ENCODE data around the gene MIER3.

MIER3 gene

GRCh38 chr5:56962286-56962685 lies 10.4 kb upstream of the MIER3 start:
- Histone ChIP-seq H3K36me3 (ENCODE audit: control insufficient read depth in 4 of 4, insufficient read depth in 4 of 4, low read length in 3 of 4) (no peaks in the 10 kb centered on the region), H3K27me3 (replicated peaks in 2 of 5; ENCODE audit: control insufficient read depth in 4 of 5, insufficient read depth in 5 of 5, low read length in 4 of 5) (peaks cover 0 to 2% (median 0%) of the 10 kb centered on the region in 5 experiments), H3K27ac (ENCODE audit: insufficient read depth in 1 of 2, low read depth in 1 of 2, low read length in 2 of 2, poor library complexity in 1 of 2, severe bottlenecking in 2 of 2) (no peak overlapping the region), H3K4me3 (ENCODE audit: control insufficient read depth in 1 of 7, extremely low read depth in 1 of 7, insufficient read depth in 4 of 7, low read depth in 2 of 7, low read length in 6 of 7) (no peak overlapping the region), H3K4me1 (ENCODE audit: control extremely low read depth in 1 of 4, control insufficient read depth in 4 of 4, insufficient read depth in 4 of 4, low read length in 3 of 4) (no peaks in the 10 kb centered on the region), H3K9me3 (ENCODE audit: control extremely low read depth in 1 of 5, control insufficient read depth in 4 of 5, insufficient read depth in 2 of 5, low read depth in 1 of 5, low read length in 4 of 5) (no peaks in the 10 kb centered on the region)
- ChIA-PET CTCF (interaction anchor here (1.8 kb wide), 1 partner anchor 12 kb away, joined by 6 read pairs; no protein-coding TSS in a partner anchor), POLR2A (interaction anchor here (1.2 kb wide), 1 partner anchor 13 kb away, joined by 4 read pairs; no protein-coding TSS in a partner anchor)
- peak in 1 of 3 donors; percentile 20 for DNase-seq
- WGBS (ENCODE audit: insufficient coverage): 88% methylated on average over 2 of the region's 2 CpGs

- CTCF ChIA-PET: interaction anchor here (1.8 kb wide), 1 partner anchor 11 kb away, joined by 6 read pairs; no protein-coding TSS in a partner anchor
- no peak overlapping the region for H3K4me3 ChIP-seq (ENCODE audit: control insufficient read depth in 1 of 7, extremely low read depth in 1 of 7, insufficient read depth in 4 of 7, low read depth in 2 of 7, low read length in 6 of 7)
- no peak overlapping the region for H3K27ac ChIP-seq (ENCODE audit: insufficient read depth in 1 of 2, low read depth in 1 of 2, low read length in 2 of 2, poor library complexity in 1 of 2, severe bottlenecking in 2 of 2)
- peaks cover 0 to 2% (median 0%) of the 10 kb centered on the region in 5 experiments for H3K27me3 ChIP-seq (replicated peaks in 2 of 5; ENCODE audit: control insufficient read depth in 4 of 5, insufficient read depth in 5 of 5, low read length in 4 of 5)
- no peaks in the 10 kb centered on the region for H3K36me3 ChIP-seq (ENCODE audit: control insufficient read depth in 4 of 4, insufficient read depth in 4 of 4, low read length in 3 of 4)
- WGBS (ENCODE audit: insufficient coverage): 95% methylated on average over 5 of the region's 6 CpGs
- POLR2A ChIA-PET: interaction anchor here (1.2 kb wide), 1 partner anchor 13 kb away, joined by 4 read pairs; no protein-coding TSS in a partner anchor
- no peaks in the 10 kb centered on the region for H3K9me3 ChIP-seq (ENCODE audit: control extremely low read depth in 1 of 5, control insufficient read depth in 4 of 5, insufficient read depth in 2 of 5, low read depth in 1 of 5, low read length in 4 of 5)
- no peaks in the 10 kb centered on the region for H3K4me1 ChIP-seq (ENCODE audit: control extremely low read depth in 1 of 4, control insufficient read depth in 4 of 4, insufficient read depth in 4 of 4, low read length in 3 of 4)
- no peak for DNase-seq
These were observed 9.8 kb upstream of the MIER3 start for GRCh38 chr5:56961746-56962145.

GRCh38 chr5:56959326-56959725 lies 7.4 kb upstream of the MIER3 start:
- H3K27me3 ChIP-seq (replicated peaks in 2 of 5; ENCODE audit: control insufficient read depth in 4 of 5, insufficient read depth in 5 of 5, low read length in 4 of 5): peaks cover 0 to 2% (median 0%) of the 10 kb centered on the region in 5 experiments
- ChIA-PET POLR2A (no interaction called here), CTCF (no interaction called here)

DNA sequence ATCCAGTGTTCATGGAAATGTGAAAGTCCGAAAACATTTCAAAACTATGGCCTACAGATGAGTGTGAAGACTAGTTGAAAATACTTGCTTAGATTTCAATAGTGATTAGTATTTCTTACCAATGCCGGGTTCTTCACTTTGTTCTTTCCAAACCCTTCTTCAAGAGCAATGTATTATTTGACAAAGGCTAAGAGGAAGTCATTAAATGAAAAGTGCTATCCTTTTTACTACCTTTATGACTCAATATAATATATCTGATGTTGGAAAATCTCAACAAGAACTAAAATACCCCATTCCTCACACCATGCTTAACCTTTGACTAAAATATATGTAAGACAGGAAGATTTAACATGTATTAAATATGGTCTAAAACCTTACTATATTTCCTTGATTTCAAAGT lies 6.7 kb upstream of the MIER3 start:
- no peak overlapping the region for H3K27ac ChIP-seq (ENCODE audit: insufficient read depth in 1 of 2, low read depth in 1 of 2, low read length in 2 of 2, poor library complexity in 1 of 2, severe bottlenecking in 2 of 2)
- H3K9me3 ChIP-seq (ENCODE audit: control extremely low read depth in 1 of 5, control insufficient read depth in 4 of 5, insufficient read depth in 2 of 5, low read depth in 1 of 5, low read length in 4 of 5): no peaks in the 10 kb centered on the region
- peaks cover 0 to 2% (median 0%) of the 10 kb centered on the region in 5 experiments for H3K27me3 ChIP-seq (replicated peaks in 2 of 5; ENCODE audit: control insufficient read depth in 4 of 5, insufficient read depth in 5 of 5, low read length in 4 of 5)
- WGBS (ENCODE audit: insufficient coverage): 100% methylated on average over 1 of the region's 2 CpGs
- no peak overlapping the region for H3K4me3 ChIP-seq (ENCODE audit: control insufficient read depth in 1 of 7, extremely low read depth in 1 of 7, insufficient read depth in 4 of 7, low read depth in 2 of 7, low read length in 6 of 7)
- H3K4me1 ChIP-seq (ENCODE audit: control extremely low read depth in 1 of 4, control insufficient read depth in 4 of 4, insufficient read depth in 4 of 4, low read length in 3 of 4): no peaks in the 10 kb centered on the region
- ChIA-PET POLR2A (no interaction called here), CTCF (no interaction called here)
- no peaks in the 10 kb centered on the region for H3K36me3 ChIP-seq (ENCODE audit: control insufficient read depth in 4 of 4, insufficient read depth in 4 of 4, low read length in 3 of 4)
- no peak for DNase-seq

More at GRCh38 chr5:56959326-56959725, 7.4 kb upstream of the MIER3 start:
- Histone ChIP-seq H3K36me3 (ENCODE audit: control insufficient read depth in 4 of 4, insufficient read depth in 4 of 4, low read length in 3 of 4) (no peaks in the 10 kb centered on the region), H3K27ac (ENCODE audit: insufficient read depth in 1 of 2, low read depth in 1 of 2, low read length in 2 of 2, poor library complexity in 1 of 2, severe bottlenecking in 2 of 2) (no peak overlapping the region), H3K4me3 (ENCODE audit: control insufficient read depth in 1 of 7, extremely low read depth in 1 of 7, insufficient read depth in 4 of 7, low read depth in 2 of 7, low read length in 6 of 7) (no peak overlapping the region), H3K9me3 (ENCODE audit: control extremely low read depth in 1 of 5, control insufficient read depth in 4 of 5, insufficient read depth in 2 of 5, low read depth in 1 of 5, low read length in 4 of 5) (no peaks in the 10 kb centered on the region), H3K4me1 (ENCODE audit: control extremely low read depth in 1 of 4, control insufficient read depth in 4 of 4, insufficient read depth in 4 of 4, low read length in 3 of 4) (no peaks in the 10 kb centered on the region)
- 100% methylated on average over 3 of the region's 4 CpGs for WGBS (ENCODE audit: insufficient coverage)
- no peak for DNase-seq

- CTCF ChIA-PET: interaction anchor here (1.1 kb wide), 1 partner anchor 18 kb away, joined by 3 read pairs; no protein-coding TSS in a partner anchor
- no peak for DNase-seq
These were observed 2.3 kb upstream of the MIER3 start for GRCh38 chr5:56954262-56954661.

DNA sequence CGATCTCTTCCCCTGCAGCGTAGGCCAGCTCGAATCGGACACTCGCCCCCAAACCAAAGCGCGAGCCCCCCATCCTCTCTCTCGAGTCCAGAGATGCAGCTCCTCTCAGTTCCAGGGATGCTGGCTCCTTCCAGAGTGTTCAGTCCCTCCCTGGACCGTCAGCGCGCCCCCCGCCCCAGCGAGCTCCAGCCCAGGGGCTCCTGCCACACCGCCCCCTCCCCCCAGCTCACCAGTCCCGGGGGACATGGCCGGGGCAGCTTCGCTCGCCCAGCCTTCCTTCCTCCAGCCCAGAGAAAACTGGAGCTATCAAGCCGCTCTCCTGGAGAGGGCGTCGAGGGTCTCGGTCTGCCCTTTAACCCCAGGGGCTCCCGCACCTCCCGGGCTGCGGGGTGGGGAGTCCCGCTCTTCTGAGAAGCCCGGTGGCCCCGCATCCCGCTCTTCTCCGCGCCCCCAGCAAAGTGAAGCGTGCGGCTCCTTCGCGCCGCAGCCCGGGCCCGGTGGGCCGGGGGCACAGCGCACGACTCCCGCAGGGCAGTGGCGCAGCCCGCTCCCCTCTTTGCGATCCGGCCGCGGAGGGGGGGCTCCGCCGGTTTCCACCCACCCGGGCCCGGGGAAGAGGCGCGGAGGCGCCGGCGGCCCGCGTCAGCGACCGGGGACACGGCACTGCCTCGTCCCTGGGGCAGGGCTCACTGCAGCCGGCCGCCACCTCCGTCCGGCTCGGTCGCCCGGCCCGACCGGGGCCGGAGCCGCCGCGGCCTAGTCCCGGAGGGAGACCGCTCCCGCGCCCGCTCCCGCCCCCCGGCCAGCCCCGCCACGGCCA lies 587 bp downstream of the MIER3 start:
- Histone ChIP-seq H3K4me3 (ENCODE audit: control insufficient read depth in 1 of 7, extremely low read depth in 1 of 7, insufficient read depth in 4 of 7, low read depth in 2 of 7, low read length in 6 of 7) (peak overlapping the region; percentile 66 to 93 (median 86)), H3K27ac (ENCODE audit: insufficient read depth in 1 of 2, low read depth in 1 of 2, low read length in 2 of 2, poor library complexity in 1 of 2, severe bottlenecking in 2 of 2) (peak overlapping the region; percentile 46 to 68), H3K9me3 (ENCODE audit: control extremely low read depth in 1 of 5, control insufficient read depth in 4 of 5, insufficient read depth in 2 of 5, low read depth in 1 of 5, low read length in 4 of 5) (no peaks in the 10 kb centered on the region), H3K27me3 (replicated peaks in 2 of 5; ENCODE audit: control insufficient read depth in 4 of 5, insufficient read depth in 5 of 5, low read length in 4 of 5) (peaks cover 0 to 2% (median 0%) of the 10 kb centered on the region in 5 experiments), H3K4me1 (ENCODE audit: control extremely low read depth in 1 of 4, control insufficient read depth in 4 of 4, insufficient read depth in 4 of 4, low read length in 3 of 4) (peaks cover 4 to 21% (median 13%) of the 10 kb centered on the region in 4 experiments), H3K36me3 (ENCODE audit: control insufficient read depth in 4 of 4, insufficient read depth in 4 of 4, low read length in 3 of 4) (peaks cover 2 to 10% (median 8%) of the 10 kb centered on the region in 4 experiments)
- CTCF ChIA-PET: interaction anchor here (0.8 to 2.1 kb wide), 10 partner anchors 11 to 272 kb away, joined by 3 to 14 read pairs (median 3); partner anchors contain the start of gene GPBP1
- POLR2A ChIA-PET: no interaction called here
- 0% methylated on average over 74 of the region's 85 CpGs for WGBS (ENCODE audit: insufficient coverage)
- DNase-seq: peak; percentile 30 to 44 (median 35)

More at GRCh38 chr5:56954262-56954661, 2.3 kb upstream of the MIER3 start:
- WGBS (ENCODE audit: insufficient coverage): no CpG with 5 or more reads among the region's 1 CpG
- Histone ChIP-seq H3K9me3 (ENCODE audit: control extremely low read depth in 1 of 5, control insufficient read depth in 4 of 5, insufficient read depth in 2 of 5, low read depth in 1 of 5, low read length in 4 of 5) (no peaks in the 10 kb centered on the region), H3K27ac (ENCODE audit: insufficient read depth in 1 of 2, low read depth in 1 of 2, low read length in 2 of 2, poor library complexity in 1 of 2, severe bottlenecking in 2 of 2) (no peak overlapping the region), H3K4me1 (ENCODE audit: control extremely low read depth in 1 of 4, control insufficient read depth in 4 of 4, insufficient read depth in 4 of 4, low read length in 3 of 4) (peaks cover 4 to 21% (median 13%) of the 10 kb centered on the region in 4 experiments), H3K27me3 (replicated peaks in 2 of 5; ENCODE audit: control insufficient read depth in 4 of 5, insufficient read depth in 5 of 5, low read length in 4 of 5) (peaks cover 0 to 2% (median 0%) of the 10 kb centered on the region in 5 experiments), H3K36me3 (ENCODE audit: control insufficient read depth in 4 of 4, insufficient read depth in 4 of 4, low read length in 3 of 4) (peaks cover 0 to 3% (median 0%) of the 10 kb centered on the region in 4 experiments), H3K4me3 (ENCODE audit: control insufficient read depth in 1 of 7, extremely low read depth in 1 of 7, insufficient read depth in 4 of 7, low read depth in 2 of 7, low read length in 6 of 7) (no peak overlapping the region)
- POLR2A ChIA-PET: no interaction called here

Measured in common myeloid progenitor, CD34-positive (primary cell).